GM12874 (cell line): ENCODE measurements around the gene MPPE1.
A peak's percentile ranks its signal among the peaks of the same experiment; 100 is the strongest.

ENCODE experiments used
- CTCF ChIP-seq: IDR thresholded peaks from 2 replicates; pipeline ENCODE4 v1.5.1; 2011; ENCODE audit warnings: low read depth, mild to moderate bottlenecking, control low read depth, low read length, moderate library complexity; ENCODE audit not compliant: insufficient read depth

The MPPE1 gene

GRCh38 chr18:11884396-11885030, 23.6 kb downstream of the MPPE1 start:
- TF ChIP-seq CTCF, result no peak

- no peak for TF ChIP-seq CTCF
Measured at GRCh38 chr18:11883153-11883552, 25.0 kb downstream of the MPPE1 start.

- no peak for TF ChIP-seq CTCF
Measured at GRCh38 chr18:11882636-11883035, 25.5 kb downstream of the MPPE1 start.

- TF ChIP-seq CTCF, result no peak
Measured at GRCh38 chr18:11880586-11881304, 27.4 kb downstream of the MPPE1 start.

- no peak for TF ChIP-seq CTCF
Measured at GRCh38 chr18:11877497-11878135, 30.5 kb downstream of the MPPE1 start.

- TF ChIP-seq CTCF, result 0 out of 2 replicates have a peak, but pooled peaks have one; percentile 4
Measured at GRCh38 chr18:11874676-11875075, 33.4 kb downstream of the MPPE1 start.

- TF ChIP-seq CTCF, result no peak
Measured at GRCh38 chr18:11873670-11874340, 34.3 kb downstream of the MPPE1 start.
